NCI-H128 (cell line): Measurements from ENCODE around the gene IRF6.
"Not testable (repeated sequence)": the region's sequence is repeated elsewhere in the genome, so short reads cannot be mapped to it uniquely, and the experiment has no call there.

ENCODE experiments used
- DNase-seq: peaks from one replicate; lab custom pipeline; 2025; ENCODE audit not compliant: unreplicated experiment; lab: John Stamatoyannopoulos, UW

IRF6 gene

DNA sequence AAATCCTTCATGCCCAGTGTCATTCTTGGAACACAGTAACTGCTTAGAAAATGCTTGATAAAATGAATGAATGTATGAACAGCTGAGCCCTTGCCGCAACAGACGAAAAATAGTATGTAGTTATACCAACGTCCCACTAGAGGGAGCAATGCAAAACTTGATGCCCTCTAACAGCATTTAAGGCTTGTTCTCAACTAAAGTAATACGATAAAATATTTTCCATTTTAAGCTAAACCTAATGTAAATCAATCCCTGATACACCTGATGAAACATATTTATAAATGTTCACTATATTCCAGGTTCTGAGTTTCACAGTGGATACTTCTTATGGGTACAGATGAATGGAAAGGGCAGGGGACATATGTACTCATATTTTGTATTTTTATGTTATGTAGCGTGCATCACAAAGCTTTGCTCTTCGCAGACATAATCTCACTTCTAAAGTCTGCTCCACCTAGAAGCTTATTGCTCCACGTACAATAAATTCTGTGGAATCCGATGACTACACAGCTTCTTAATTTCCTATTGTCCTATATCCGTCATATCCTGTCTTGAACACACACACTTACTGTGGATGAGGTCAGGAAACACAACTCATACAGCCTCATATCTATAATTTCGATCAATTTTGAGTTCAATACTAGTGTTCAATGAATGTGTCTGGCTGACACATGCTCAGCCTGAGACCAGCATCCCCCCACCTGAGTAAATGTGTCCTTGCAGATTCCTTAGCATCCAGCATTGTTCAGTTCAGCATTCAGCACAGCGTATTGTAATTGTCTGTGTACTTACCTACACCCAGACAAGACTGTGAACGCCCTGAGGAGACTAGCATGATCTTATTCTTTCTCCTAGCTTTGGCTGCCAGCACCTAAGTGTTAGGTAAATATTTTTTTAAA, 17.4 kb upstream of the IRF6 start:
- peak; percentile 10 for DNase-seq

DNA sequence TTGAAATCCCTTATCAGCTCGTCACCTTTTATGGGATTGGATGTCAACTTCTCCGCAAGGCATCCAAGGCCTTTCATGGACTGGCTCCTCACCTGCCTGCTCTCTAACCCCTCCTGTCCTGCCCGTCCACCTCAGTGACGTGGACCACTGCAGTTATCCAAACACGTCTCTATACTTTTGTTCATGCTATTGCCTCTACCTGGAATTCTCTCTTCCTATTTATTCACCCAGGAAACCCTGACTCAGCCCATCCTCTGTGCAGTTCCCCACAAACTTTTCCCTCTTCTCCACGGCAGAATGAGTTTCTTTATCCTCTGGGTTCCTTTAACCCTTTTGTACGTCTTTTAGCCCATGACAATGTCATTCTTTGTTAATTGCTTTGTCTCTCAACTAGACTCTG, 16.8 kb upstream of the IRF6 start:
- DNase-seq: no peak

GRCh38 chr1:209820986-209821385, 15.0 kb upstream of the IRF6 start:
- no peak for DNase-seq

DNA sequence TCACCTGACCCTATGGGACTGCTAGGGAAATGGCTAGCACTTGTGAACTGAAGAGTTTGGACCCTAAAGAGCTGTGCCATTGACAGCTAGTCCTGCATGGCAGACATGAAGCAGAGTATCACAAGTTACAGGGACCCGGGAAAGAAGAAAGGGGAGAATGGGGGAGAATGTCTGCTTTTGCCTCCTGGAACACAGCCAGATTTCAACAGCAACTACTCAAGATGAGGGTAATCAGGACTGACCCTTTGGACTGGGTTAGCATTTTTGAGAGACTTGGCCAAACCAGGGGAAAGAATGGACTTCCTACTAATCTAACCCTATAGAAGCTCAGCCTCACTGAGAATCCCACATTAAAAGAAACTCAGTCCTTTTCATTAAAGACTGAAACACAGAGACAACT, 13.1 kb upstream of the IRF6 start:
- DNase-seq: no peak

GRCh38 chr1:209817691-209818090, 11.7 kb upstream of the IRF6 start:
- no peak for DNase-seq

DNA sequence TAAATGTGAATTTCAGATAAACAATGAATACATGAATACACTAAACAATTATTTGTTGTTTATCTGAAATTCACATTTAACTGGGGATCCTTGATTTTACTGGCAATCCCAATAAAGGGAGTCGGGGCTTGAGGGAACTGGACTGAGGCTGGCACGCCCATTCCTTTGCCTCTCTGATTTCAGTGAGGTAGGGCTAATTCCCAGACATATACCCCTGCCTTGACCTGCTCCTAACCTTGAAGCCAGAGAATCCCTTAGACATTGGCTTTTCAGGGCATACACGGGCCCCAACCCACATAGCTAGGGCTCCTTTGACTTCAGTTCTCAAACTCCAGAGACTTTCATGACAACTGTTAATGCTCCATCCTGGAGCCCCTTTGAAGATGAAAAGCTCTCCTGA, 11.0 kb upstream of the IRF6 start:
- DNase-seq: no peak

GRCh38 chr1:209815931-209816341, 10.0 kb upstream of the IRF6 start:
- DNase-seq: no peak

DNA sequence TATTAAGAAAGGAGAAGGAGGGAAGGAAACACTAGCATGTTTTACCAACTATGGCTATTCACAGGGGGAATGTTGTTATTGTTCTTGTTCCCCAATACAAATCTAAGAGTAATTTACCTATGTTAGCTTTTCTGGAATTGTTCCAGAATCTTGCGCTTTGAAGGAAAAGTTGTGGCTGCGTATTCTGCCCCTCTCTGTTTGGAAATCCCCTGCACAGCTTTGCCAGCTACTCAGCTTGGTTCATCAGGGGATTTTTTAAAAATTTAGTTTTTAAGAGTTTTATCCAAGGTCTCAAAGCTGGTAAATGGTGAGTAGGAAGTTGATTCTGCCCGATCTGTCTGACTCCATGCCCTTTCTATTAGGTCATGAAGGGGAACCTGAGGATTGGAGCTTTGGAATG, 9.5 kb upstream of the IRF6 start:
- DNase-seq: no peak

DNA sequence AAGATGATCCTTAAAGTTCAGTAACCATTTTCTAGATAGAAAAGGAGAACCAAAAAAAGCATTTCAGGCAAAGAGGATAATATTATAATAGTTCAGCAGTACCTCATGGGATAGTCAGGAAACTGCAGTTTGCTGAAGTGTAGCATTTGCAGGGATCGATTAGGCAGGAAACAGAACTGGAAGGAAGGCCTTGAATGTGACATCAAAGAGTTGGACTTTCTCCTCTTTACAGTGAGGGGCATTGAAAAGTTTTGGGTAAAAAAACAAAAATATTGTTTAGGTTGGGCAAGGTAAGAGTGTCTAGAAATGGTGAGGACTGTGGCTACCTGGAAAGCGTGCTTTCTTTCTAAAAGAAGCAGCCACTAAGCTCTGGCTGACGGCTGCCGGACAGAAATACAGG, 8.0 kb upstream of the IRF6 start:
- DNase-seq: no peak

- no peak for DNase-seq
These were observed 4.8 kb upstream of the IRF6 start for GRCh38 chr1:209810783-209811182.

- no peak for DNase-seq
These were observed 3.7 kb upstream of the IRF6 start for GRCh38 chr1:209809611-209810010.

DNA sequence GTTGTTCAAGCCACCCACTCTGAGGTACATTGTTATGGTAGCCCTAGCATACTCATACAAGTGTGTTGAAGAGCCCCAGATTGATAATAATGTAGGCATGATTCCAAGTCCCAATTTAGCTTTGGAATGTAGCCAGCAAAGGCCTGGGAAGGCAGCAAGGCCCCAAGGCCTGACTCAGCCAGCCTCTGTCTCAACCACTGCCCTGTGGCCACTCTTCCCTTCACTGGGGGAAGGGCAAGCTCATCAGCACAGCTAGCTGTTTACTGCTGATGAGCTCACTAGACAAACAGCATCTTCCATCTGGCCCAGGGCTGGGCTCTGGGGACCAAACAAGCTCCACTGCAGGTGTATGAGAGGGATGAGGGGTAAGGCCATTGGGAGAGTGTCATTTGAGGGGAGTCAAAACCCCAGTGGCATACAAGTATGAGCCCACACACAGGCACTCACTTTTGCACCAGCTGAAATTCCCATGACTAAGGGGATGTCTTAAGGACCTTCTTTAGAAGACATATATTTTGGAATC, 2.2 kb upstream of the IRF6 start:
- peak; percentile 39 for DNase-seq

DNA sequence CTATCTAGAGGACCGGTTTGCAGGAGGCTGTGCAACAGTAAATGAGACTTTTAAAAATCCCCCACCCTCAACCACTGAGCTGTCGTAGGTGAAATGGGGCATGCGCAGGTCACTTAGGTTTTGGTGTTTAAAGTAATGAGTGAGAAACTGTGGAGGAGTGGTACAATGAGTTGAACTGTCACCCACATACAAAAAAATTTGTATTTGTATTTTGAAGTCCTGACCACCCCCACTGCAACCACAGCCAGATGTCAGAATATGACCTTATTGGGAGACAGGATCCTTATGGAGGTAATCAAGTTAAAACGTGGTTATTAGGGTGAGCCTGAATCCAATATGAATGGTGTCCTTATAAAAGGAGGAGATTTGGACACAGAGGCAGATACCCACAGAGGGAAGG, 1.6 kb upstream of the IRF6 start:
- DNase-seq: no peak

DNA sequence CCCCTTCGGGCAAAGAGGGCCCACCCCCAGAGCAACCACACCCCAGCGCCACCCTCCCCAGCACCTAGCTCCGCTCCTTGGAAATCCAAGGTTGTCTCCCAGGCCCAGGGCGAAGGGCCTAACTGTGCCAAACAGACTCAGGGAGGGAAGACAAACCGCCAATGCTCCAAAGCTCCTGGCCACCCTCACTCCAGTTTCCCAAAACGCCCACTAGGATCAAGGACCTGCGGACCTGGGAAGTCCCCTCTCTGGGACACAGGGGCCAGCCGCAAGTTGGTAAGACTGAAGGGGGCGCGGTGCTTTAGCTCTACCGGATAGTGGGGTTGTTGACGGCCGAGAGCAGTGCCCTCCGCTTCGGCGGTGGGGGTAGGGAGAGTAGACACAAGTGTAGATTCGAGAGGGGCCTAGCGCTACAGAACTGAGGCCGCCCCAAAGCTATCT, 581 bp downstream of the IRF6 start:
- no peak for DNase-seq

DNA sequence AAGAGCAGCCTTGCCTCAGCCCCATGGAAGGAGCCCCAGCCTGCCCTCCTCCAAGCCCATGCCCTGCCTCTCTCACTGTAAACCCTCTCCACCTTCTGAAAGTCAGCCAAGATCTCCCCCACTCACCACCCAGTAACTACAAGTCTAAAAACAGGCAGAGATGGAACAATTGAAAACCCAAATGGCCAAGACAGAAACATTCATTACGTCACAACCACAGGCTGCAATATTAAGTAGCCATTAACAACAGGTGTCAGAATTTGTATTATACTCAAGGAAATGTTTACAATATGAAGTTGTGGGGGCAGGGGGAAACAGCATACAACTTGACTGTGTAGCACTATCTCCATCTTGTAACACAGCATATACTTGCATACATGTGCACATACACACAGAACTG, 2.4 kb downstream of the IRF6 start:
- no peak for DNase-seq

DNA sequence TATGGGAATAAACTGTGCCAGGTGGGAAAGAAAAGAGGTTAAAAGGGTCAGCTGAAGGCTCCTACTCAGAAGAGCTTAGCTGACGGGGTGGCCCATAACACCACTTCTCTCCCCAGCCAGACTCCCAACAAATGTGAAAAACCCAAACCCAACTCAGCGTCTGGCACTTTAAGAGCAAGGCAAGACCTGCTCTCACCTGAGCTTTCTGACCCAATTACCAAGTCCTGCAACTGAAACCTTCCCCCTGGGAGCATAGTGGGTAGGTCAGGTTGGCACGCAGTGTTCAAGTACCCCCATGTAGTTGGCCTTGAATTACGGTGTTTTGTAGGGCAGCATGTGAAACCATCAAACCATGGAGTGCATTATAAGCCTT, 3.2 kb downstream of the IRF6 start:
- no peak for DNase-seq

GRCh38 chr1:209802117-209802779, 3.7 kb downstream of the IRF6 start:
- no peak for DNase-seq

GRCh38 chr1:209800984-209801834, 4.7 kb downstream of the IRF6 start:
- no peak for DNase-seq

- no peak for DNase-seq
These were observed 7.8 kb downstream of the IRF6 start for GRCh38 chr1:209797978-209798639.

- not testable (repeated sequence) for DNase-seq
These were observed 12.2 kb downstream of the IRF6 start for GRCh38 chr1:209793711-209794110.

DNA sequence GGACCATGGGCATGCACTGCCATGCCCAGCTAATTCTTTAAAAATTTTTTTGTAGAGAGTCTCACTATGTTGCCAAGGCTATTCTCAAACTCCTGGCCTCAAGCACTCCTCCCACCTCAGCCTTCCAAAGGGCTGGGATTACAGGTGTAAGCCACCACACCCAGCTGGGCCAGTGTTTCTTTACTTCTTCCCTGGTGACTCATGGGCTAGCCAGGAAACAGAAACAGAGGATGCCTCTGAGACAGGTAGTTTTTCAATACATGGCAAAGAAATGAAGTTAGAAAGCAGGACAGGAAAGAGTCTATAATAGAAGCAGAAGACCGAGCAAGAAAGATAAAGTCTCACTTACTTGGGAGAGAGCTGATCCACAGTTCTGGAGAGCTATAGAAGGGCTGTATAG, 14.0 kb downstream of the IRF6 start:
- DNase-seq: no peak
